ENCODE data around the gene NDE1.
A peak's percentile ranks its signal among the peaks of the same experiment; 100 is the strongest.
"Not testable (repeated sequence)": the region's sequence is repeated elsewhere in the genome, so short reads cannot be mapped to it uniquely, and the experiment has no call there.

The NDE1 gene, protein sequence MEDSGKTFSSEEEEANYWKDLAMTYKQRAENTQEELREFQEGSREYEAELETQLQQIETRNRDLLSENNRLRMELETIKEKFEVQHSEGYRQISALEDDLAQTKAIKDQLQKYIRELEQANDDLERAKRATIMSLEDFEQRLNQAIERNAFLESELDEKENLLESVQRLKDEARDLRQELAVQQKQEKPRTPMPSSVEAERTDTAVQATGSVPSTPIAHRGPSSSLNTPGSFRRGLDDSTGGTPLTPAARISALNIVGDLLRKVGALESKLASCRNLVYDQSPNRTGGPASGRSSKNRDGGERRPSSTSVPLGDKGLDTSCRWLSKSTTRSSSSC

DNA sequence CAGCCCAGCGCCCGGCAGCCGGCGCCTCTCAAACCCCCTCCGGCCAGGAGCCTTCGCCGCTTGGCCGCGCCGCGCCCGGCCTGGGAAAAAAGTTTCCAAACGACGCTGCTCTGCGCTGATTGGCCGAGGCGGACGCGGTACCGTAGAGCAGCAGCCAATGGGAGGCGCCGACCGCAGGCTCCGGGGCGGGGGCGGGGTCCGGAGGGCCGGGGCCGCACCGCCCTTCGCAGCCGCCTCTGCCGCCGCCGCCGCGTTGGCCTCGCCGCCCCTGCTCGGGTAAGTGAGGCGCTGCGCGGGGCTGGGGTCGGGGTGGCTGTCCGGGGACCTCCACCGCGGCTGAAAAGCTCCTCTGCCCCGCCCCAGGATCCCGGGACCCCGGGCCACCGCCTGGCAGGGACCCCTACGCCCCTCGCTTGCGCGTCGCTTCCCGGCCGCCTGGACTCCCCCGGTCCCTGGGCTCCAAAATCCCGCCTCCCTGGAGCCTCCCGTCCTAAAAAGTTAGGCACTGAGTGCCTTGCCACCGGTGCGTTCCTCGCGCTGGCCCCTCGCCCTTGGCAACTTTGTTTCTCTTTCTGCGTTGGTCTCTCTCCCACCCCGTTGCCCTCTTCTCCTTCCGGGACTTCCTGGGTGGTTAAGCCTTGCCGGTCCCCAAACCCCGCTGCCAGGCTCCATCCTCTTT lies at the start of gene NDE1:
Gene NDE1 (plus strand): TSS at position 227 of the 679 bp plus-strand sequence. CDS start 14,534 bp downstream, outside the sequence.
- DNase-seq = peak; percentile 88

DNA sequence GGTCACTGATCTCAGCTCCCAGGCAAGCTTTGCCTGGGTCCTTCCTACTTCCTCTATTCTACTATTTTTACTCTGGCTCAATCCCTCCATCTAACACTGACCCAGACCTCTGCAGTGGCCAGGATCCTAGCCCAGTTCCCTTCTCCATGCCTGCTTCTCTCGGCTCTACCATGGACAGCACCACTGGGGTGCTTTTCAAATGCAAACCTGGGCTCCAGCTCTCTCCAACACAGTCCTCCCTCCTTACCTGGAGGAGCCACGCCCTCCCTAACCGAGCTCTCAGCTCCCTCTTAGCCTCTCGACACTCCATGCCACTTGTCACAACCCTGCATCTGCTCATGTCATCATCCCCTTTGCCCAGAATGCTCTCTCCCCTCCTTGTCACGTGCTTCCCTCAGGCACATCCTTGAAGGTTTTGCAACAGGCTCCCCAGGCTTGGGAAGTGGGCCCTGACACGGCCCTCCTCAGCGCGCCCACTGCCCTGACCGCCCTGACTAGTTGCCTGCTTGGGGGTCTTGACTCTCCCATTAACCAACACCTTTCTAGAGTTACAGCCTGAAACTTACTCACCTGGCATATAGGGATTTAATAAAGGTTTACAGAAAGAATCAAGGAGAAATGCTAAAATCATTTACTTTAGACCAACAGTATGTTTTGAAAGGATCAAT lies 48.7 kb upstream of the NDE1 start:
- no peak for DNase-seq

DNA sequence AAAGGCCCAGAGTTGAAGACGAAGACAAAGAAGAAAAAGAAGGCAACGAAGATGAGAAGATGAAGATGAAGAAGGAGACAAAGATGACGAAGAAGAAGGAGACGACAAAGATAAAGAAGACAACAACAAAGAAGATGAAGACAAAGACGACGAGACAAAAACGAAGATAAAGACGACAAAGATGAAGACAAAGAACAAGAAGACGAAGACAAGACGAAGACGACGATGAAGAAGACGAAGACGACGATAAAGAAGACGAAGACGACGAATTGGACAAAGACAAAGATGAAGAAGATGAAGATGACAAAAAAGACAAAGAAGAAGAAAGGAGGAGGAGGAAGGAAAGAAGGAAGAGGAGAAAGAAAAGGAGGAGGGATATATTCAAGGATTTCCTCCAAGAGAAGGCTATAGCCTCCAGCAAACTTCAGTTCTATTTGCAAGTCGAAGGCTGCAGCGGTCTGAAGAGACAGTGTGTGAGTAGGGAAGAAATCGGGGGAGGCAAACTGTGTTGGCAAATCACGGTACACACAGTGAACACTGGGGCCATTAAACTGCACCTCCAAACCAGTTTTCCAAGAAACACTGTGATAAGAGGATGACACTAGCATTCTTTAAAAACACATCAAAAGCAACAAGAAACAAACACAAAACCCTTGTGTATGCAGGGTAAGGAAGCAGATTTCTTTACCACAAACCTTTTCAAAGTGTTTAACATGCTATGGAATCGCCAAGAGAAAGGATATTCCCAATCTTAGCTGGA lies 47.6 kb upstream of the NDE1 start:
- no peak for DNase-seq

DNA sequence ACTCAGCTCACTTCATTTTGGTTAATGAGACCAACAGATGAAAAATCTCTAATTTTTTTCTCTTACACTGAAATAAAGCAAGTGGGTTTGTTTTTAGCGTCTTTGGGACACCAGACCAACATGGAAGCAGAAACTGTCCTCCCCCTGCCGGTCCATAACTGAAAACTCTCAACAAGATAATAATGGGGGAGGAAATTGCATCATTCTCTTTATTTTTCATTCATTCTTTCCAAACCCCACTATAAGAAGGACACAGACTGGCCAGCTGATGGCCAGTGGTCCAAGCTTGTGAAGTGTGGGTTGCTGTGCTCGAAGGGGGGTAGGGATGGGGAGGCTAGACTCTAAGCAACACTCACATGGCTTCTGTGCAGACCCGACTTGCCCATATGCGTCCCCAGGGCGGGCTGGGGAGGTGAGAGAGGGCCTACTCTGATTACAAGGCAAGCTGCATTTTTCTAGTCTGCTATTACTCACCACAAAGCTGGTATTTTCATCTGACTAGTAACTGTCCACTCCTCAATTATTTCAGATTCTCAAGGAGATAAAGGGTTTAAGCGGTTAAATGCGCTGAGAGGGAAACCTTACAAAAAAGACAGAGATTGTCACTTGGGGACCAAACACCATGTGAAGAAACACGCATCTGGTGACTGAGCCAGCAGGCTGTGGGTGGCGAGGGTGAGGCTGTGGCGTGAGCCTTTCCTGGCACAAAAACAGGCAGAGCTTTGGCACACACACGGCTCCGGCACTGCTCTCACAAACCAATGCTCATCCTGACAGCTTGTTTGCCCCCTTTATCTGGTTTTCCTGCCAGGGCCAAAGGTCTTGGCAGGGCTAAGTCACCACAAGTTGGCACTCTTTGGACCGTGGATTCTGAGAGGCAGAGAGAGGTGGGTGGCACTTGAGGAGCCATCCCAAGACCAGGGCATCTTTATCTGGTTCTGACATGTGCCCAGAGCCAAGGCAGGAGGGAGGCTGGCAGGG lies 45.3 kb upstream of the NDE1 start:
- no peak for DNase-seq

DNA sequence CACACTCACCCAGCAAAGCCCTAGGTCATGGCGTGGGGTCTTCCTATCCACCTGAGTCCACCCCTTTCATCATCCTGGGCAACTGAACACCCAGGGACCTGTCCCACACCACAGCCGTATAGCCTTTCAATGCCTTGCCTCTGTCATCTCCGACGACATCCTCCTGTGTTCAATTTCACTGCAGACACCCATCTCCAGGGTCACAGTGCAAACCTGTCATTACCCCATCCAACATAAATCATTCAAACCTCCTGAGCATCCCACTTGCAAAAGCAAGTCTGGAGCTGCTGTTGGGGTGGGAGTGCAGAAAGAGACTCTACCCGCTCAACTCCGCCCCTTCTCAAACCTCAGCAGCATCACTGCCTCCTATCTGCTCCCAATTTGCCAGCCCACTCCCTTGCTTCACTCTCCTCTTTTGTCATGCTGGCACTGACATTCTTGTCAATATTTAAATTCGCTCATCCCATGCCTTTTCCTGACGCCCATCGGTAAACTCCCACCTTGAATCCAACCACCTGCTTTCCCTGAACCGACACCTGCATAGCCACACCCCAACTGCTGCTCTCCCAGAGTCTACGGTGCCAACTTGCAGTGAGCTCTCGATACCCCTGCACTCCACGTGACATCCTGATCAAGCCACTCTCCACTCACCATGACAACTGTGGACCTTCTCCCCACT lies 44.1 kb upstream of the NDE1 start:
- no peak for DNase-seq

DNA sequence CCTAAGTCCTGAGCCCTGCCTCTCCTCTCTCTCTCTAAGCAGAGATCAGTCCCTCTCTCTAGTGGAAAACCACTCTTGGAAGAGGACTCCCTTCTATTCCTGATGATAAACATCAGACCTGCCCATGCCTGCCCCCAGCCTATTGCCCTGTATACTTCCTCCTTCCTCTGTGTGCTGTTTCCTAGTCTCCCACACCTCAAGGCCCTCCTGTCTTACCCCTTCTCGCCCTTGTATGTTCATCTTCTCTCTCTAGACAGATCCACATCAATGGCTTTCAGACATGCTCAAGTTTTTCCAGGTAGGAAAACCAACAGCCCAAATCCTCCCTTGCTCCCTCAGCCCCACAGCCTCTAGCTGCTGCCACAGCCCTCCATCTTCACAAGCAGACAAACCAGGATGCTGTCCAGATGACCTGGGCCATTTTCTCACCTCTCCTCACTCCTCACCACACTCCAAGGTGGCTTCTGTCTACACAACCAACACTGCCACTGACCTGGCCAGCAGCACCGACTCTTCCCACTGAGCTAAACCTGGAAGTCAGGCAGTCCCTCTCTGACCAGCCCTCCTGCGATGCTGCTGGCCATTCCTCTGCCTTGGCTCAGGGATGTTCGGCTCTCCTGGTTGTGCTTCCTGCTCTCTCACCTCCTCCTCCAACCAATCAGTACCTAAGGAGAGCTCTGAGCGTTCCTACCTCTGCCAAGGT lies 43.4 kb upstream of the NDE1 start:
- DNase-seq = no peak

DNA sequence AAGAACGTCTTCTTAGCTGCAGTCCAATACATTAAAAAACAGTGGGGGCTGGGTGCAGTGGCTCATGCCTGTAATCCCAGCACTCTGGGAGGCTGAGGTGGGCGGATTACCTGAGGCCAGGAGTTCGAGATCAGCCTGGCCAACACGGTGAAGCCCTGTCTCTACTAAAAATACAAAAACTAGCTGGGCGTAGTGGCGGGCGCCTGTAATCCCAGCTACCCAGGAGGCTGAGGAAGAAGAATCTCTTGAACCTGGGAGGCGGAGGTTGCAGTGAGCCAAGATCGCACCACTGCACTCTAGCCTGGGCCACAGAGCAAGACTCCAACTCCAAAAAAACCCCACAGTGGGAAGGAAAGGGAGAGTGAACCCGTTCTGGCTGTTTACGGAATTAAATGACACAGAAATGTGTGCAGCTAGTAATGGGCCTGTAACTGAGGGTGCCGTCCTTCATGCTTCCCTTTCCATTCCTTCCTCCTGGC lies 42.8 kb upstream of the NDE1 start:
- DNase-seq = not testable (repeated sequence)

DNA sequence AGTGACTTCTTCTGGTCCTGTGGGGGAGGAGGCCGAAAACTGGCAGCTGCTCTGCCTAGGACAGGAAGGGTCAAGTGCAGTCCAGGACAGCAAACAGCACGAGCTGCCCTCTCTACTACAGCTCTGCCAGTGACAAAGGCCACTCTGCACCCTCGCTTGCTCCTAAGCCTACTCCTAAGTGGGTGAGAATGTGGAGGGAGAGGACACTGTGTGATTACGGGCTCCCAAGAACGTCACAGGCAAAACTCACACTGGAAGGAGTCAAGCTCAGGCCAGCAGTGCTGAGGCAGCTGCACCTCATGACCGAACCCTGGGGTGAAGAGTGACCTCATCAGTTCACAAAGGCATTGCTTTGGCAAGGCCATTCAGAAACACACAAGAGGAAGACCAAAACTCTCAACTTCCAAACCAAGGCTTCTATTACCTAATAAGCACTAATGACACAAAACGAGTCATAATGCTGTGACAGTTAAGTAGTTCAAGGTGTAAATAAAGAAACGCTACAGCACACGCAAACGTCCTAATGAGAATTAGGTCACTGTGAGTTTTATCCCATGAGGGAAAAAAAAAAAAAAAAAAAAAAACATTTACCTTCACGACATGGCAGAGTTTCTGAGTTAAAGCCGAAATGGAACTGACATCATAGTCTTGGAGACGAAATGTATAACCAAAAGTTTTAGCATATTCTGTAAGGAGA lies 42.2 kb upstream of the NDE1 start:
- no peak for DNase-seq

DNA sequence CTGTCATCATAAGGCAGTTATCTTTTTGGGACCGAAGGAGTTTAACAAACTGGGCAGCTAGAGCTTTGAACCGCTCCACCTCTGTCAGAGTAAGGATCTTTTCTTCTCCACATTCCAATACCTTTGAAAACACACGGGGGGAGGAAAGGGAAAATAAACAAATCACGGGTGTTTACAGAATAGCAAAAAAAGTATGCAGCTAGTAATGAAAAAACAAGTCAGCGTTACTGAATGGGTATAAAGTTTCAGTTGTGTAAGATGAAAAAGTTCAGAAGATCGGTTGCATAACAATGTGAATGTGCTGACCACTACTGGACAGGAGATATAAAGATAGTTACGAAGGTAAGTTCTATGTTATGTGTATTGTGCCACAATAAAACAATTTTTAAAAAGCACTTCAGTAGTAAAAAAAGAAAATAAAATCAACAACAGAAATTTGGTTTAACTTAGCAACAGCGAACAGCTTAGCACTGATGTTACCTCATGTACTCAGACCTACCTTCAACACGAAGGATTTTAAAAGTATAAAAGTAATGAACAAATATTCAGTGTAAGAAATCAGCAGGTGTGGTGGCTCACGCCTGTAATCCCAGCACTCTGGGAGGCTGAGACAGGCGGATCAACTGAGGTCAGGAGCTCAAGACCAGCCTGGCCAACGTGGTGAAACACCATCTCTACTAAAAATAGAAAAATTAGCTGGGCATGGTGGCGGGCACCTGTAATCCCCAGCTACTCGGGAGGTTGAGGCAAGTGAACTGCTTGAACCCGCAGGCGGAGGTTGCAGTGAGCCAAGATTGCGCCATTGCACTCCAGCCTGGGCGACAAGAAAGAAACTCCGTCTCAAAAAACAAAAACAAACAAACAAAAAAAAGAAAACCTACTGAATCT lies 41.4 kb upstream of the NDE1 start:
- DNase-seq = no peak

DNA sequence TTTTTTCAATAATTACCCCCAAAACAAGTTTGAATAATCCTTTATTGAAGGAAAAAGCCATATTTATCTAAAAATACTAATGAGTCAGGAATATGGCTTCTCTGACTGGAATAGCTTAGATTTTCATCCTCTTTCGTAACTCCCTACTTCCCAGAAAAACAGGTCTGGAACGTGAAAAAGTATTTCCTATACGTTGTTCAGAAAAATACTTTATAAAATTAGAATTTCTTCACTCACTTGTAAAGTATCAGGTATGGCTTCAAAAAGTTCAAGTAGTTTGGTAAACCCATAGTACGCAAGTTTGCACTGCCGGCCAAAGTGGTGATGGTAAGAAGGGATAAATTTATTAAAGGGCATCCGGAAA lies 40.8 kb upstream of the NDE1 start:
- no peak for DNase-seq

DNA sequence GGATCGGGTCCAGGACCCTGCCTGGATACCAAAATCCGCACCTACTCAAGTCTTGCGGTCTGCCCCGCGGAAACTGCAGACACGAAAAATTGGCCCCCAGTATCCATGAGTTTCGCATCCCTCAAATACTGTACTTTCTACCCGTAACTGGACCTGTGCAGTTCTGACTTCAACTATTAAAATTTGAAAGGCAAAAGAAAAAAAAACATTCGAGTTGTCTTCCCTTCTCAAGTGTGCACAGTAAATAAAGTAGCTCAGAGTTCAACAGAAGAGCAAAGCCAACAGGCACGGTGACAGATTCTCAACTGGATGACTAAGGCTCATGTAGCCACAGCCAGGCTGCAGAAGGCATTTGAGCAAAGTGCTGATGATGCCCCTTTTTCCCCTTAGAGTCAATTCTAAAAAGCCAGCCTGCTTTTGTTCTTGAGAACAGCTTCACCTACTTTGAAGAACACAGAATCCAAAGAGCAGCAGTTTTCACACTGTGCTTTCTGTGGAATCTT lies 39.6 kb upstream of the NDE1 start:
- DNase-seq = no peak

DNA sequence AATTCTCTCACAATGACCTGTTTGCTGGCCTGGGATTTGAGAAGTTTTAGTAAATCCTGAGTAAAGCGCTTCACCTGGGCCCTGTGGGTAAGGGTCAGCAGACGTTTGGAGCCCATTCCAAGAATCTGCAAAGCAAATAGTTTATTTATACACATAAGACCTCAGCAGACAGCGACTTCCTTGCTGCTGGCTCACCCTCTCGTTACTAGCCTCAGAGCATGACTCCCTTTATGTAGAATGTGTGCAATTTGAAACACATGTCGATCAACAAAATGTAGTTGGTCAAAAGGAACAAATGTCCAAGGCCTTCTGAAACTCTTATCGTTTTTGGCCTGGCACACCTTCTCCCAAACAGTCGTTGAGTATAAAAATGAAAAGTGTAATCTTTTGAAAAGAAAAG lies 38.4 kb upstream of the NDE1 start:
- DNase-seq = no peak

DNA sequence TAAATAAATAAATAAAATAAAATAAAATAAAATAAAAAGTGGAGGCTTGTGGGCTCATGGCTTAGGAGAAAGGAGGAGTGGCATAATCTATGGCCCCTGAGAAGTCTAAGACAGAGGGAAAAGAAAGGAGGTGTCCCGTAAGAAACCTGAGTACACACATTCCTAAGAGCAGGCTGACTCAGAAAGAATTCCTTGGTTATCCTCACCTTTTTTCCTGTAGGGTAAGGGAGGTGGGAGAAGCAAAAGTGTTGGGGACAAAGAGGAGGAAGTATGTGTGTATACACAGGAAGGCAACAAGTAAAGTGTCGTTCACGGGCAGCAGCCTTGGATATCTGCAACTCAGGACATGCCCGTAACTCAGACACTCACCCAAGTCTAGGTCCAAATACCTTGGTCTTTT lies 36.4 kb upstream of the NDE1 start:
- no peak for DNase-seq

DNA sequence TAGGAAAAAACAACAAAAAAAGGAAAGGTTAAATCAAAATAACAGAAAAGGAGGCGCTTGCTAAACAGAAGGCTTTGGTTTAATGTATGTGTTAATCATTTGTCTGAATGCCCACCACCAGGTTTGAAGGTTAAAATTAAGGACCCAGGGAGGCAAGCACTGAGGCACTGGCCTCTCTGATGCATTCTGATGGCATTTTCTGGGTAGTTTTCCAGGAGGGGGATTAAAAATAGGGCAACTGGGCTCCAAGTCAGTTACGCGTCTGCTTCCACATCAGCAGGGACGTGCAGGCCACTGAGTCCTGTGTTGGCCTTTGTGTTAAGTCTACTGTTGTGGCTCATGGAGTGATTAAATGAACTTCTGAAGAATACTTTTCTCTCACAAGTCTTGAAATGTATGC lies 34.0 kb upstream of the NDE1 start:
- DNase-seq = no peak

DNA sequence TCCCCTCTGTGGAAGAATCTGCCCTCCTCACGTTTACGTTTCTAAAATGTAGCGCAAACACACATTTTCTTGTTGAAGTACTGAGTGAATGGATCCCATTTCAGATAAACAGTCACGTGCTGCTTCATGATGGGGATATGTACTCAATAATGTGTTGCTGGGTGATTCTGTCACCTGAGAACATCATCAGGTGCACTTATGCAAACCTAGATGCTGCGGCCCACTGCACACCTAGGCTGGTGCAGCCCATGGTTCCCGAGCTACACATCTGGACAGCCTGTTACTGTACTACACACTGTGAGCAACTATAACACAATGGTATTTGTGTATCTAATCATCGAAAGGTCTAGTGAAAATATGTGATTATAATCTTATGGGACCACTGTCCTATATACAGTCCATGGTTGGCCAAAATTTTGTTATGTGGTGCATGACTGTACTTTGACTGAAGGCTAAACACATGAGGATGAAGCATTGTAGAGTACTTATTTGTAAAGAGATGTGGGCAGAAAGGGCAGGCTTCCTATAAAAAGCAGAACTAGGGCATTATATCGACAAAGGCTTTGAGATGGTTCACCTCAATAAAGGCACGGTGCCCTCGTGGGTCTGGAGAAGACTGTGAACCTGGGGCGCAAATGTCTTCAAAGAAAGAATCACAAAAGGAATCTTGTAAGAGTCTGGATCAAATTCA lies 33.4 kb upstream of the NDE1 start:
- DNase-seq = no peak

DNA sequence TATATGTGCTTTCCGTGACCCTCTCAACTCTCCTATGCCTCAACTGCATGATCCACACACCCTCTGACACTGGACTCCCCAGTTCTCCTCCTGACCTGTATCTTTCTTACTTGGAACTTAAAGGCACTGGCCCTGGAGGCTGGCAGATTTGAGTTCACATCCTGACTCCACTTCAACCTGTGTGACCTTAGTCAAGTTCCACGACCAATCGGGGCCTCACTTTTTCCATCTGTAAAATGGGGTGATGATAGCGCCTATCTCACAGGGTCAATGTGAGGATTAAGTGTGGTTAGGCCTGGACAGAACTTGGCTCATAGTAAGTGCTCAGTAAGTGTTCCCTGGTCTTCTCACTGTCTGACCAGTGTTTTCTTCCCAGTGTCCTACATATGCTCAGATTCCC lies 32.1 kb upstream of the NDE1 start:
- no peak for DNase-seq

DNA sequence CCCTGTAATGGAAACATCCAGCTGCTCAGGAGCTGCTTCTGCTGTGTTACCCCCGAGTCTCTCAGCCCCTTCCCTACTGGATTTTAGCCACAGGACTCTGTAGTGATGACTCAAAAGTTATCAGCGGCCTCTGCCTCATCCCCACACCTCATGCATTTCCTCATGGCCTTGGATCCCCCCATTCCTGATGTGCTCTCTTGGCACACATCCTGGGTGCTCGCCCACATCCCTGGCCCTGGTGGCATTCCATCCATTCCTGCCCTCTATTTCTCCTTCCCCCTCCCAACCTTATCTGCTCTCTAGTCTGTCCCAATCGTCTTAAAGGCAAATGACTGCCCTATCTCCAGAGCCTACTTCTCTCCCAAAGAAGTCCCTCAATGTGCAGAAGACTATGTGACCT lies 31.7 kb upstream of the NDE1 start:
- DNase-seq = no peak

DNA sequence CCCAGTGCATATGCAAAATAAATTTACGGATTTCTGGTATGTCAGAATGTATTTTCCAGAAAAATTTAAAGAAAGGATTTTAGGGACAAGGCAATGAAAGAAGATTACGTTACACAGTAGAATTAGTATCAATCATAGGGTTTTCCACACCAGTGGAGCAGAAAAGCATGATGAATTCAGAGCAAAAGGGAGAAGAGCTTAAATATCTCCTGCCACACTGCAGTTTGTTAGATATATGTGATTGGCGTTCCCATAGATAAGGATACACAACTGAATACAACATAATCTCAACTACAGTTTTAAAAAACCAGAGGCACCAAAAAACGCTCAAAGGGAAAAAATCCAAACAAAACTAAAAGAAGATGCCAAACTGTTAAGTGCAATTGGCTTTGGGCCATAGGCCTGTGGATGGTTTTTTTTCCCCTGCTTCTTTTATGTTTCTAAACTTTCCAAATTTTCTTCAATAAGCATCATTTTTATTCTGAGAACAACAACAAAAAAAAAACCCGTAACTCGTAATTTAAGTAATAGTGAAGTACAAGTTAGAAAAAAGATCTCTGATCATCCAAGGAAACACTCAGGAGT lies 29.3 kb upstream of the NDE1 start:
- no peak for DNase-seq
